GM21447 (cell line): Measurements from ENCODE around the gene ZNF25.
"Not testable (repeated sequence)": the region's sequence is repeated elsewhere in the genome, so short reads cannot be mapped to it uniquely, and the experiment has no call there.

Experiments
- ATAC-seq: cut with Tn5 transposase; IDR thresholded peaks from one replicate; pipeline ENCODE4 v1.9.1; 2021; ENCODE audit not compliant: unreplicated experiment

Gene ZNF25

DNA sequence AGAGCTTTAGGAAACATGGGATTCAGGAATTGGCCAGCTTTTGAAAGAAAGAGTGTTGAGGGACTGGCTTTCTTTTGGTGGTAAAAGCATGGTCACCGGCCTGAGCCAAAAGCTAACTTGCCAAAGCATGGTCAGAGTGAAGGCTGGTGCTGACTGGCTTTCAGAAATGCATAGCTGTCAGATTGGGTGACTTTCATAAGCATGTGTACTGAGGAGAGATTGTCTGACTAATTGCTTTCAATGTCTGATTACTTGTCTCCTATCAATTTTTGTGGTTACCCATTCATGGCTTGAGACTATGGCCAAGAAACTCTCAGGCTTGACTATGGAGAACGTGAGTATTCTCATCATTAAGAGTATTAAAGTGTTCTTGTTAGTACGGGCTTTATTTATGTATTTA lies 28.2 kb downstream of the ZNF25 start:
- ATAC-seq, result no peak

DNA sequence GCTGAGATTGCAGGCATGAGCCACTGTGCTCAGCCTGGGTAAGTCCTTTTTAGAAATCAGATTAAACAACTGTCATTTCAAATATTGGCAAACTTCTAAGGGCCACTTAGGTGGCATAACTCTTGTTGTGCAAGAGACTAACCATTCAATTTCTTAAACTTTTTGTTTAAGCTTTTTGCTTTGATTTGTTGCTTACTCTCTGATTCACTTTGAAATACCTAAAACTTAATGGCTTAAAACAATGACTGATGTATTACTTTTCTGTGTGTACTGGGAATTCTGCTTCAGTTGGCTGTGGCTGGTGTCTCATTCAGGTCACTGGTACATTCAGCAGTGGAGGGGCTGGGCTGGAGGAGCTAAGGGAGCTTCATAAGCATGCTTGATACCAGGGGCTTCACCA lies 28.9 kb downstream of the ZNF25 start:
- no peak for ATAC-seq

DNA sequence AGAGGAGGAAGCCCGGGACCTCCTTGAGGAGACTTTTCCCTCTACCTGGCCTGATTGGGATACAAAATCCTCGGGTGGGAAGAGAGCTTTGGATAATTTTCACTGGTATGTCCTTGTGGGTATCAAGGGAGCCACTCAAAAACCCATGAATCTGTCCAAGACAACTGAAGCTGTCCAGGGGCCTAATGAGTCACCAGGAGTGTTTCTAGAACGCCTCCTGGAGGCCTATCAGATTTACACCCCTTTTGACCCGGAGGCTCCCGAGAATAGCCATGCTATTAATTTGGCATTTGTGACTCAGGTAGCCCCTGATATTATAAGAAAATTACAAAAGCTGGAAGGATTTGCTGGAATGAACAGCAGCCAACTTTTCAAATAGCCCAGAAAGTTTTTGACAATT lies 38.6 kb downstream of the ZNF25 start:
- ATAC-seq, result no peak

DNA sequence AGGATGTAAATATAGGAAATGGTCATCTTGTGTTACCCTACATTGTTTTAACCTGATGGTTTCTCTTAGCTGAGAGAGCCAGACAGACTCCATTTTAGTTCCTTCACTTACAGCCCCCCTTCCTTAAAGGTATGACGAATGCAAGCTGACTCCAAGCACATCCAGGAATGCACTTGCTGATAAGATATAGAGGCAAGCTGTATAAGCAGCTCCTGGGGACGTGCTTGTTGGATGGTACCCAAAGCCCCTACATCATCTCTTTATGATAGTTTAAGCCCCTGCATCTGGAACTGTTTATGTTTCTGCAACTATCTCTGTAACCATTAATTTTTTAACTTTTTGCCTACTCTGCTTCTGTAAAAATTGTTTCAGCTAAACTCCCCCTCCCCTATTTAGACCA lies 41.7 kb downstream of the ZNF25 start:
- no peak for ATAC-seq

DNA sequence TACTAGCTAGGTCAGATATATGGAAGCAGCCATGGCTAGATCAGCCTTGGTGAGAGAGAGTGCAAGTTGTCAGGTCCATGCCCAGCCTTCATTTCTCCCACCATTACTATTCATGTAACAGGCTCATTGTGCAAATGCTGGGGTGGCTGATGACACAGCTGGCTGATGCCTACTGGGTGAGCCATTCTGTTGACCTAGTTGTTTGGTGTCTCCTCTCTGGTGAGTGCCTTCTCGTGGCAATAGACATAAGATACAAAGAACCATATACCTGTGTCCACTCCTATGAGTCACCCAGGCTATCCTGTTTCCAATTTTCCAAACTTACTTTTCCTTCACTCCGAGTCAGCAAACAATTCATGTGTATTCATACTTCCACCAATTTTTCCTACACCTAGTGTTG lies 46.0 kb downstream of the ZNF25 start:
- ATAC-seq, result no peak

DNA sequence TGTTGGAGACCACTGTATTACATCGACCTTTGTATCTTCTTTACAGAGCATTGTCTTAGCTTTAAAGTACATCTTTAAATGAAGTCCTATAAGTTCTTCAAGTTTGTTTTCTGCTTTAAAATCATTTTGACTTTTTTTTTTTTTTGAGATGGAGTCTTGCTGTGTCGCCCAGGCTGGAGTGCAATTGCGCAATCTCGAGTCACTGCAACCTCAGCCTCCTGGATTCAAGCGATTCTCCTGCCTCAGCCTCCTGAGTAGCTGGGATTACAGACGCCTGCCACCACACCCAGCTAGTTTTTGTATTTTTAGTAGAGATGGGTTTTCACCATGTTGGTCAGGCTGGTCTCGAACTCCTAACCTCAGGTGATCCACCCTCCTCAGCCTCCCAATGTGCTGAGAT lies 68.3 kb downstream of the ZNF25 start:
- ATAC-seq, result not testable (repeated sequence)

DNA sequence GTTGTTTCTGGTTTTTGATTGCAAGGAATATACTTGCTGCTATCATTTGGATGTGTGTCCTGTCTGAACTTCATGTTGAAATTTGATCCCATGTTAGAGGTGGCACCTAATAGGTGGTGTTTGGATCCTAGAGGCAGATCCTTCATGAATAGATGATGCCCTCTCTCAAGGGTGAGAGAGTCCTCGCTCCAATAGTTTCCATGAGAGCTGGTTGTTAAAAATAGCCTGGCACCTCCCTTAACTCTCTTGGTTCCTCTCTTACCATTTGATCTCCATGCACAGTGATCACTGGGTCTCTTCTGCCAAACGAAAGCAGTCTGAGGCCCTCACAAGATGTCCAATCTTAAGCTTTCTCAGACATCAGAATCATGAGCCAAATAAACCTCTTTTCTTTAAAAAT lies 70.1 kb downstream of the ZNF25 start:
- no peak for ATAC-seq
